CD14-positive monocyte (primary cell): Measurements from ENCODE around the gene EPOP. TPM values are rescaled to one million over a fixed set of nuclear protein-coding genes. Genes with fewer than 3 reads are reported as not detected.
A peak's percentile ranks its signal among the peaks of the same experiment; 100 is the strongest.

ENCODE experiments used
- DNase-seq, 3 donors: peaks; one replicate each; pipeline ENCODE4 v3.0.0-alpha.2; 2011 to 2022
- H2AFZ ChIP-seq: 2 replicates; pipeline ENCODE4 v1.6.0; 2012; ENCODE audit warnings: mild to moderate bottlenecking, low read depth, low read length, inconsistent platforms; ENCODE audit not compliant: insufficient read depth, poor library complexity, severe bottlenecking
- H3K27ac ChIP-seq, 2 donors: 1 replicate in 1 of 2; 2 replicates in 1 of 2; pipeline ENCODE4 v1.5.1; 2012 to 2013; ENCODE audit warnings: low read length in 2 of 2, control low read depth in 1 of 2, inconsistent platforms in 1 of 2, low read depth in 1 of 2, mild to moderate bottlenecking in 1 of 2
- H3K27me3 ChIP-seq, 2 donors: one replicate each; pipeline versions ENCODE4 v1.6.0 to v1.6.1; 2011 to 2013; ENCODE audit warnings: low read length in 2 of 2; ENCODE audit not compliant: control insufficient read depth in 2 of 2, insufficient read depth in 2 of 2
- H3K36me3 ChIP-seq, 2 donors: replicated peaks in 1 of 2; 1 replicate in 1 of 2; 2 replicates in 1 of 2; pipeline versions ENCODE4 v1.5.1 to v1.6.1; 2012 to 2013; ENCODE audit warnings: low read length in 2 of 2, control low read depth in 1 of 2, inconsistent platforms in 1 of 2, mild to moderate bottlenecking in 1 of 2; ENCODE audit not compliant: insufficient read depth in 2 of 2, control insufficient read depth in 1 of 2
- H3K4me1 ChIP-seq, 2 donors: 1 replicate in 1 of 2; 2 replicates in 1 of 2; pipeline versions ENCODE4 v1.5.1 to v1.6.1; 2012 to 2013; ENCODE audit warnings: low read length in 2 of 2, control low read depth in 1 of 2, inconsistent platforms in 1 of 2, mild to moderate bottlenecking in 1 of 2, moderate library complexity in 1 of 2; ENCODE audit not compliant: insufficient read depth in 2 of 2, control insufficient read depth in 1 of 2
- H3K4me2 ChIP-seq: replicated peaks from 2 replicates; pipeline ENCODE3; 2012; ENCODE audit warnings: low read length, moderate library complexity, mild to moderate bottlenecking; ENCODE audit not compliant: poor library complexity, severe bottlenecking; ENCODE audit errors: extremely low read depth
- H3K4me3 ChIP-seq, 3 experiments: fragments of 200-600 bp in 1 of 3; sonication (generic) in 1 of 3; replicated peaks in 1 of 3; 1 replicate in 2 of 3; 2 replicates in 1 of 3; pipeline ENCODE4 v1.5.1; 2011 to 2013; ENCODE audit warnings: low read length in 3 of 3, mild to moderate bottlenecking in 3 of 3, control low read depth in 2 of 3, low read depth in 2 of 3, inconsistent platforms in 1 of 3, moderate library complexity in 1 of 3
- H3K79me2 ChIP-seq: 2 replicates; pipeline ENCODE4 v1.6.0; 2012; ENCODE audit warnings: mild to moderate bottlenecking, control low read depth, inconsistent platforms, low read length, moderate library complexity; ENCODE audit not compliant: insufficient read depth
- H3K9ac ChIP-seq: 2 replicates; pipeline ENCODE4 v1.6.0; 2017; ENCODE audit warnings: low read length, mild to moderate bottlenecking; ENCODE audit not compliant: insufficient read depth, poor library complexity, severe bottlenecking
- H3K9me3 ChIP-seq, 2 donors: replicated peaks in 1 of 2; 1 replicate in 1 of 2; 2 replicates in 1 of 2; pipeline versions ENCODE4 v1.5.1 to v1.6.1; 2012 to 2013; ENCODE audit warnings: low read length in 2 of 2, control low read depth in 1 of 2; ENCODE audit not compliant: control insufficient read depth in 1 of 2, insufficient read depth in 1 of 2
- H4K20me1 ChIP-seq: 2 replicates; pipeline ENCODE4 v1.6.0; 2012; ENCODE audit warnings: mild to moderate bottlenecking, low read length, control low read depth, moderate library complexity; ENCODE audit not compliant: insufficient read depth
- H3K27ac Mint-ChIP-seq, 7 donors: one replicate each; pipeline ENCODE4 v1.8.0; 2020; ENCODE audit warnings: mild to moderate bottlenecking in 7 of 7, mixed read lengths in 7 of 7, moderate library complexity in 6 of 7, inconsistent platforms in 2 of 7
- H3K27me3 Mint-ChIP-seq, 3 donors: one replicate each; pipeline ENCODE4 v1.8.0; 2021 to 2022; ENCODE audit warnings: low read depth in 3 of 3, mild to moderate bottlenecking in 3 of 3, mixed read lengths in 3 of 3, moderate library complexity in 3 of 3, inconsistent platforms in 1 of 3
- H3K36me3 Mint-ChIP-seq, 2 donors: one replicate each; pipeline ENCODE4 v1.8.0; 2020; ENCODE audit warnings: mixed read lengths in 2 of 2, inconsistent platforms in 1 of 2, mild to moderate bottlenecking in 1 of 2
- H3K4me1 Mint-ChIP-seq: one replicate; pipeline ENCODE4 v1.8.0; 2020; ENCODE audit warnings: mild to moderate bottlenecking, mixed read lengths
- H3K4me3 Mint-ChIP-seq, 2 donors: one replicate each; pipeline ENCODE4 v1.8.0; 2020; ENCODE audit warnings: mild to moderate bottlenecking in 2 of 2, mixed read lengths in 2 of 2, moderate library complexity in 1 of 2
- H3K9me3 Mint-ChIP-seq, 7 donors: one replicate each; pipeline ENCODE4 v1.8.0; 2020 to 2022; ENCODE audit warnings: mixed read lengths in 7 of 7, mild to moderate bottlenecking in 6 of 7, moderate library complexity in 6 of 7, inconsistent platforms in 2 of 7
- WGBS: methylation state at CpG from one replicate; pipeline ENCODE4 v1.1.5; 2013; ENCODE audit warnings: missing lambda C conversion rate; ENCODE audit not compliant: insufficient coverage; 5-methylcytosine and 5-hydroxymethylcytosine counted together
- intact Hi-C, 2 donors: fragments of 100-400 bp; cut with micrococcal nuclease; formaldehyde crosslinking; loops; one replicate each; pipeline versions ENCODE4 v1.15.0 to v1.15.1; 2023
- polyA plus RNA-seq, 3 donors: library from polyadenylated mRNA; depleted of rRNA in 1 of 3; unstranded in 2 of 3; stranded (reverse) in 1 of 3; fragments of 300-500 nt in 2 of 3; fragments of >200 nt in 1 of 3; fragmentation: Illumina TruSeq in 2 of 3; gene quantifications; 1 replicate in 2 of 3; 2 replicates in 1 of 3; pipeline ENCODE4 v1.2.3, GENCODE V29; 2012 to 2021
- TF ChIP-seq, protein P1 (sequence below): fragments of 200-600 bp; IDR thresholded peaks from one replicate; pipeline ENCODE4 v1.8.0; 2022; ENCODE audit warnings: antibody characterized with exemption, mild to moderate bottlenecking

EPOP gene
- polyA plus RNA-seq, 3 donors: 0.63 TPM; not detected in 2

DNA sequence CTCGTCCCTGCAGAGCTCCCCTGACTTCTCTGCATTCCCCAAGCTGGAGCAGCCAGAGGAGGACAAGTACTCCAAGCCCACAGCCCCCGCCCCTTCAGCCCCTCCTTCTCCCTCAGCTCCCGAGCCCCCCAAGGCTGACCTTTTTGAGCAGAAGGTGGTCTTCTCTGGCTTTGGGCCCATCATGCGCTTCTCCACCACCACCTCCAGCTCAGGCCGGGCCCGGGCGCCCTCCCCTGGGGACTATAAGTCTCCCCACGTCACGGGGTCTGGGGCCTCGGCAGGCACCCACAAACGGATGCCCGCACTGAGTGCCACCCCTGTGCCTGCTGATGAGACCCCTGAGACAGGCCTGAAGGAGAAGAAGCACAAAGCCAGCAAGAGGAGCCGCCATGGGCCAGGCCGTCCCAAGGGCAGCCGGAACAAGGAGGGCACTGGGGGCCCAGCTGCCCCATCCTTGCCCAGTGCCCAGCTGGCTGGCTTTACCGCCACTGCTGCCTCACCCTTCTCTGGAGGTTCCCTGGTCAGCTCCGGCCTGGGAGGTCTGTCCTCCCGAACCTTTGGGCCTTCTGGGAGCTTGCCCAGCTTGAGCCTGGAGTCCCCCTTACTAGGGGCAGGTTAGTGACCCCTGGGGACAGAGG lies 41.7 kb upstream of the EPOP start:
- Histone ChIP-seq H3K27me3 (no peaks in the 10 kb centered on the region), H2AFZ (no peak overlapping the region), H3K9me3 (no peaks in the 10 kb centered on the region), H3K9ac (no peak overlapping the region), H3K4me1 (no peaks in the 10 kb centered on the region), H3K4me2 (no peak overlapping the region), H4K20me1 (no peaks in the 10 kb centered on the region), H3K36me3 (peaks cover 61 to 71% of the 10 kb centered on the region in 2 donors), H3K4me3 (no peak overlapping the region), H3K79me2 (no peaks in the 10 kb centered on the region), H3K27ac (no peak overlapping the region)
- WGBS: 98% methylated on average over 16 of the region's 18 CpGs
- Mint-ChIP-seq H3K27ac (no peak overlapping the region), H3K9me3 (peaks cover 0 to 4% (median 0%) of the 10 kb centered on the region in 7 donors), H3K36me3 (peaks cover 59 to 63% of the 10 kb centered on the region in 2 donors), H3K27me3 (peaks cover 0 to 6% (median 0%) of the 10 kb centered on the region in 3 donors), H3K4me1 (peaks cover 3% of the 10 kb centered on the region), H3K4me3 (no peak overlapping the region)
- no peak for DNase-seq
- TF ChIP-seq, protein P1, sequence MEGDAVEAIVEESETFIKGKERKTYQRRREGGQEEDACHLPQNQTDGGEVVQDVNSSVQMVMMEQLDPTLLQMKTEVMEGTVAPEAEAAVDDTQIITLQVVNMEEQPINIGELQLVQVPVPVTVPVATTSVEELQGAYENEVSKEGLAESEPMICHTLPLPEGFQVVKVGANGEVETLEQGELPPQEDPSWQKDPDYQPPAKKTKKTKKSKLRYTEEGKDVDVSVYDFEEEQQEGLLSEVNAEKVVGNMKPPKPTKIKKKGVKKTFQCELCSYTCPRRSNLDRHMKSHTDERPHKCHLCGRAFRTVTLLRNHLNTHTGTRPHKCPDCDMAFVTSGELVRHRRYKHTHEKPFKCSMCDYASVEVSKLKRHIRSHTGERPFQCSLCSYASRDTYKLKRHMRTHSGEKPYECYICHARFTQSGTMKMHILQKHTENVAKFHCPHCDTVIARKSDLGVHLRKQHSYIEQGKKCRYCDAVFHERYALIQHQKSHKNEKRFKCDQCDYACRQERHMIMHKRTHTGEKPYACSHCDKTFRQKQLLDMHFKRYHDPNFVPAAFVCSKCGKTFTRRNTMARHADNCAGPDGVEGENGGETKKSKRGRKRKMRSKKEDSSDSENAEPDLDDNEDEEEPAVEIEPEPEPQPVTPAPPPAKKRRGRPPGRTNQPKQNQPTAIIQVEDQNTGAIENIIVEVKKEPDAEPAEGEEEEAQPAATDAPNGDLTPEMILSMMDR: no peak
- intact Hi-C loops: no loop called here

DNA sequence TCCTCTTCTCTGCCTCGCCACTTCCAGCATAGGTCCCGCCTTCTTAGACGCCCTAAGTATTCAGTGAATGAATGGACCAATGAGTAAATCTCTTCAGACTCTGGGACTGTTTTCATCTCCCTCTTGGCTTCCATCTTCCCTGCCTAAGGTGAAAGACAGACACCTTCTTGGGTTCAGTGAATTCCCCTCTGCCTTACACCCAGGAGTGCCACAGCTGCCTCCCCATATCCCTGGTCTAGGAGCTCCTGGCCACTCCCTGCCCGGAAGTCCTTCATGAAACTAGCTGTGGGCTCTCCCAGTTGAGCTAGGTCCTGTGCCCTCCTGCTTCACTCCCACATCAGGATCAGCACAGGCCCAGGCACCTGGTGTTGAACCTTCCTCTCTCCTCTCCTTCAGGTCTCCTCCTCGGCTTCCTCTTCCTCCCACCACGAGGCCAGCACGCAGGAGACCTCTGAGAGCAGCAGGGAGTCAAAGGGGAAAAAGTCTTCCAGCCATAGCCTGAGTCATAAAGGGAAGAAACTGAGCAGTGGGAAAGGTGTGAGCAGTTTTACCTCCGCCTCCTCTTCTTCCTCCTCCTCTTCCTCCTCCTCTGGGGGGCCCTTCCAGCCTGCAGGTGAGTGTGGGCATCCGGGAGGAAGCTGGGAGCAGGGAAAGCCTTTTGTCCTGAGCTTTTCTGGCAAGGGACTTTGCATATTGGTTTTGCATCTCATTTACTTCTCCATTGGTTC lies 40.6 kb upstream of the EPOP start:
- peaks cover 5% of the 10 kb centered on the region for H4K20me1 ChIP-seq
- DNase-seq: no peak
- intact Hi-C loops: no loop called here
- H3K9me3 Mint-ChIP-seq: peaks cover 0 to 4% (median 0%) of the 10 kb centered on the region in 7 donors
- no peaks in the 10 kb centered on the region for H3K9me3 ChIP-seq
- no peaks in the 10 kb centered on the region for H3K27me3 ChIP-seq
- H2AFZ ChIP-seq: no peak overlapping the region
- peaks cover 59 to 62% of the 10 kb centered on the region in 2 donors for H3K36me3 Mint-ChIP-seq
- H3K4me3 ChIP-seq: no peak overlapping the region
- H3K36me3 ChIP-seq: peaks cover 54 to 65% of the 10 kb centered on the region in 2 donors
- no peak overlapping the region for H3K27ac ChIP-seq
- peak overlapping the region in 1 of 2 donors; percentile 9 for H3K4me3 Mint-ChIP-seq
- H3K9ac ChIP-seq: no peak overlapping the region
- peak overlapping the region in 2 of 7 donors; percentile 16 to 70 for H3K27ac Mint-ChIP-seq
- H3K4me1 ChIP-seq: no peaks in the 10 kb centered on the region
- peaks cover 0 to 10% (median 0%) of the 10 kb centered on the region in 3 donors for H3K27me3 Mint-ChIP-seq
- WGBS: 97% methylated on average over 4 of the region's 9 CpGs
- no peak overlapping the region for H3K4me2 ChIP-seq
- peaks cover 12% of the 10 kb centered on the region for H3K4me1 Mint-ChIP-seq
- no peaks in the 10 kb centered on the region for H3K79me2 ChIP-seq
- TF ChIP-seq, protein P1: no peak
